LNCaP clone FGC (cell line): Measurements from ENCODE around the gene VEGFD.
A peak's percentile ranks its signal among the peaks of the same experiment; 100 is the strongest.

ENCODE experiments used
- DNase-seq: peaks from one replicate; pipeline ENCODE4 v3.0.0-alpha.2; 2011; ENCODE audit warnings: low read depth
- H3K4me3 ChIP-seq: 2 replicates; pipeline ENCODE4 v1.5.1; 2011; ENCODE audit warnings: mild to moderate bottlenecking, low read depth, low read length, control low read depth
- CTCF ChIP-seq: IDR thresholded peaks from 2 replicates; pipeline ENCODE4 v1.5.1; 2012; ENCODE audit warnings: mild to moderate bottlenecking; ENCODE audit not compliant: control insufficient read depth, insufficient read depth; ENCODE audit errors: extremely low read depth

VEGFD gene

DNA sequence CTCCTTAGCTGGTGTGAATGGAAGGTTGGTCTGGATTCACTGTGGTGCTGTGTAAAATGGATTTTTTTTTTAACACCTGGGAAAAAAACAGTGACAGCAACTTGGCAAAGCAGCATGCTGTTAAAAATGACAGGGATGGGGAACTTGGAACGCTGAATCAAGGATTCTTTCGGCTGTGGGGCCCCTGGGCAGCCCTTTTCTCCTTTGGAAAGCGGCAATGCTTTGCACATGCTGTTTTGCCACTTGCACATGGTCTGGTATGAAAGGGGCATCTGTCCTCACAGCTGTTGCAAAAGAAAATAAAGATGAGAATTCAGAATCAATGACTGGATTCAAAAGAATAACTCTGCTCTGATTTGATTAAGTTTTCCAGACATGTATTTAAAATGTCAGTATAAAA lies 38.2 kb downstream of the VEGFD start:
- H3K4me3 ChIP-seq = no peak overlapping the region
- no peak for TF ChIP-seq CTCF
- no peak for DNase-seq

DNA sequence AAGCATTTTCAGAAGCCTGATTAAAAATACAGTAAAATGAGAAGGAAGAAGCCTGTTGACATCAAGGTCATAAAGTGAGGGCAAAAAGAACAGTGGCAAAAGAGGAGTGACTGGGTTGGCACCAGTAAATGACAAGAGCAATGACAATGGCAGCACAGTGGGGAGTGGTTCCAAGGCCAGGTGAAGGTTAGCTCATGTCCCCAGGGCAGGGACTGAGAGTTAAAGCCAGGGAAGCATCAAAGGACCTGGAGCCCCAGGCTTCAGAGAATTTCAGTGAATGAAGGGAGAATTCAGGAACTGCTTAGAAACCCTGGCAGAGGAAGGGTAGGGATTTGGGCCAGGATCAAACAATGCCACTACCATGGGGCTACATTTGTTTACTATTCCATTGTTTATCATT lies 40.1 kb downstream of the VEGFD start:
- no peak for DNase-seq
- no peak for TF ChIP-seq CTCF
- H3K4me3 ChIP-seq = no peak overlapping the region

DNA sequence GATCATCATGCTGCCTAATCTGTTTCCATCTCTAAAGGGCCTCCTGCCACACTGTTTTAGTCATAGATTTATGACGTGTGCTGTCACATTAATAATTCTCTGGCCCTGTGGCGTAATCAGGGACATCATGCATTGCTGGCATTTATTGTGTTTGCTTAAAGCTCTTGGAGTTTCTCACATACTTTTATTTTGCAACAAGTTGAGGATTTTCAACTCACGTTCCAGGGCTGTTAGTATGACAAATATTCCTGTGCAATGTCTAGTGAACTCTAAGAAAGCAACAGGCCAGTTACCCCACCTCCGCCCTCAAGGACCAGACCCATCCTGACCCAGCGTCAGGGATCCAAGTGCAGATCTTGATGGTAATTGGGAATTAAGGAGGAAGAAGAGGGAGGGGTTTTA lies 41.1 kb downstream of the VEGFD start:
- no peak for DNase-seq
- TF ChIP-seq CTCF = no peak
- no peak overlapping the region for H3K4me3 ChIP-seq

- no peak overlapping the region for H3K4me3 ChIP-seq
- no peak for TF ChIP-seq CTCF
Measured at GRCh38 chrX:15340867-15341266, 43.3 kb downstream of the VEGFD start.

GRCh38 chrX:15336023-15336413 lies 48.2 kb downstream of the VEGFD start:
- peak; percentile 42 for DNase-seq
- no peak for TF ChIP-seq CTCF
- peak overlapping the region; percentile 80 for H3K4me3 ChIP-seq

More at GRCh38 chrX:15340867-15341266, 43.3 kb downstream of the VEGFD start:
- no peak for DNase-seq

DNA sequence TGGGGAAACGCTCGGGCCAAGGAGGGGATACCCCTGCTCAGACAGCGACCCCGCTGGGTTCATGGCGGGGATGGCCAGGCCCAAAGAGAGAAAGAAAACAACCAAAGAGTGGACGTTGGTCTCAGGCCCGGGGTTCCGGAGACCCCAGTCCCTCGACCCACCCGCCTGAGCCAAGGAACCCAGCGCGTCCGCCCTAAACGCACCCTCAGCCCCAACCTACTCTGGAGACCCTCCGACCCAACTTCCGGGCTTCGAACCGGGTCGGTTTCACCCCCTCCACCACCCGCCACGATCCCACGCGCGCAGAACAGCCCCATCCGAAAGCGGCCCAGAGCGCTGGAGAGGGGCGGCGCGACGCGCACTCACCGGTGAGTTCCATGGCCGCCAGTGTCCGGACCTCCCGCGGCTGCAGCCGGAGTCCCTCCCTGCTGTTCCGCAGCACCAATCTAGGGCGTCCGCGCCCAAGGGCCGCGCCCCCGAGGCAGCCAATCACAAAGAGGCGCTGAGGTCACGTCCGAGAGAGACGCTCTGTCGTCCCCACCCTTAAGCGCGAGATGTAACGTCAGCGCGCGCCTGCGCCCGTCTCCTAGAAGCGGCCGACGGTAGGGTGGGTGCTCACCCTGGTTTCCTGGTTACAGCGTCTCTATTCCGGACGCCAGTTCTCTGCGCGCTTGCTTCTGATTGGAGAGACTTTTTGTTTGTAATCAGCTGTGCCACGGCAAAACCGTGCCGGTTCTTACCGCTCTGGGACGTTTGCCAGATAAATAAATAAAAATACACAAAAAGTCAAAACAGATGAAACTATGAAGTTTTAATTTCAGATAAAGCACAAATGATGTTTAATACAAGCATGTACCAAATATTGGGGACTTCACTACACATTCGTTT lies 48.8 kb downstream of the VEGFD start, which contains the start of gene PIGA:
Gene PIGA, minus strand, starts transcription at position 389 of the 888 bp plus-strand sequence. CDS start 3,593 bp downstream, outside the sequence.
- peak within 1 kb of the TSS; percentile 80 for H3K4me3 ChIP-seq
- TF ChIP-seq CTCF = no peak
- DNase-seq = peak; percentile 91
